GM18858 (cell line): ENCODE data around the gene CEP250.
A peak's percentile ranks its signal among the peaks of the same experiment; 100 is the strongest.
"Not testable (repeated sequence)": the region's sequence is repeated elsewhere in the genome, so short reads cannot be mapped to it uniquely, and the experiment has no call there.

Source experiments
- ATAC-seq: cut with Tn5 transposase; IDR thresholded peaks from one replicate; pipeline ENCODE4 v1.9.1; 2021; ENCODE audit not compliant: unreplicated experiment

The CEP250 gene

GRCh38 chr20:35491823-35492222, 36.4 kb downstream of the CEP250 start:
- ATAC-seq: no peak

GRCh38 chr20:35492352-35492751, 37.0 kb downstream of the CEP250 start:
- no peak for ATAC-seq

- ATAC-seq: no peak
These were observed 41.1 kb downstream of the CEP250 start for GRCh38 chr20:35496481-35496880.

- no peak for ATAC-seq
These were observed 41.9 kb downstream of the CEP250 start for GRCh38 chr20:35497320-35497719.

- ATAC-seq: no peak
These were observed 42.4 kb downstream of the CEP250 start for GRCh38 chr20:35497780-35498189.

GRCh38 chr20:35499271-35499670, 43.9 kb downstream of the CEP250 start:
- ATAC-seq: no peak

GRCh38 chr20:35502352-35502751, 47.0 kb downstream of the CEP250 start:
- peak; percentile 62 for ATAC-seq

- no peak for ATAC-seq
These were observed 47.9 kb downstream of the CEP250 start for GRCh38 chr20:35503281-35503680.

- no peak for ATAC-seq
These were observed 48.6 kb downstream of the CEP250 start for GRCh38 chr20:35503841-35504561.

GRCh38 chr20:35504751-35505150, 49.4 kb downstream of the CEP250 start:
- no peak for ATAC-seq

GRCh38 chr20:35506179-35506578, 50.8 kb downstream of the CEP250 start:
- no peak for ATAC-seq

- ATAC-seq: no peak
These were observed 51.7 kb downstream of the CEP250 start for GRCh38 chr20:35506872-35507638.

- no peak for ATAC-seq
These were observed 53.3 kb downstream of the CEP250 start for GRCh38 chr20:35508493-35509218.

- ATAC-seq: no peak
These were observed 55.7 kb downstream of the CEP250 start for GRCh38 chr20:35510951-35511735.

GRCh38 chr20:35511814-35512420, 56.5 kb downstream of the CEP250 start:
- ATAC-seq: no peak

- ATAC-seq: no peak
These were observed 59.1 kb downstream of the CEP250 start for GRCh38 chr20:35514371-35514932.

- no peak for ATAC-seq
These were observed 59.9 kb downstream of the CEP250 start for GRCh38 chr20:35515341-35515740.

- ATAC-seq: no peak
These were observed 60.7 kb downstream of the CEP250 start for GRCh38 chr20:35515949-35516645.

- no peak for ATAC-seq
These were observed 61.7 kb downstream of the CEP250 start for GRCh38 chr20:35517125-35517524.

GRCh38 chr20:35517767-35518166, 62.4 kb downstream of the CEP250 start:
- not testable (repeated sequence) for ATAC-seq
